ENCODE results near the gene WDR5. TPM values are rescaled to one million over a fixed set of nuclear protein-coding genes. Genes with fewer than 3 reads are reported as not detected.

WDR5 gene
- total RNA-seq, 1 donor from 2014 or later, result 42.5 TPM

GRCh38 chr9:134179595-134179917 lies 43.7 kb downstream of the WDR5 start:
- TF ChIP-seq CTCF (IDR thresholded peaks at IDR 0.05; ENCODE audit: unreplicated experiment), result no peak
- Mint-ChIP-seq H3K4me1 (peaks cover 3% of the 10 kb centered on the region), H3K9me3 (no peaks in the 10 kb centered on the region), H3K4me3 (no peak overlapping the region), H3K27me3 (ENCODE audit: low read depth) (peaks cover 37% of the 10 kb centered on the region), H3K27ac (no peak overlapping the region), H3K36me3 (no peaks in the 10 kb centered on the region)
- DNase-seq (ENCODE audit: low spot score in 2 of 2, unreplicated experiment in 2 of 2), result no peak

GRCh38 chr9:134179918-134180785 lies 44.3 kb downstream of the WDR5 start:
- no peak for DNase-seq (ENCODE audit: low spot score in 2 of 2, unreplicated experiment in 2 of 2)
- Mint-ChIP-seq H3K36me3 (no peaks in the 10 kb centered on the region), H3K27ac (no peak overlapping the region), H3K27me3 (ENCODE audit: low read depth) (peaks cover 34% of the 10 kb centered on the region), H3K4me3 (no peak overlapping the region), H3K4me1 (no peaks in the 10 kb centered on the region), H3K9me3 (no peaks in the 10 kb centered on the region)
- no peak for TF ChIP-seq CTCF (IDR thresholded peaks at IDR 0.05; ENCODE audit: unreplicated experiment)

GRCh38 chr9:134180786-134181647 lies 45.1 kb downstream of the WDR5 start:
- Mint-ChIP-seq H3K4me1 (no peaks in the 10 kb centered on the region), H3K27me3 (ENCODE audit: low read depth) (peaks cover 34% of the 10 kb centered on the region), H3K9me3 (no peaks in the 10 kb centered on the region), H3K36me3 (no peaks in the 10 kb centered on the region), H3K4me3 (no peak overlapping the region), H3K27ac (no peak overlapping the region)
- no peak for DNase-seq (ENCODE audit: low spot score in 2 of 2, unreplicated experiment in 2 of 2)
- no peak for TF ChIP-seq CTCF (IDR thresholded peaks at IDR 0.05; ENCODE audit: unreplicated experiment)

GRCh38 chr9:134181648-134182034 lies 45.8 kb downstream of the WDR5 start:
- no peak overlapping the region for H3K27ac Mint-ChIP-seq

GRCh38 chr9:134182554-134183085 lies 46.7 kb downstream of the WDR5 start:
- no peak for TF ChIP-seq CTCF (IDR thresholded peaks at IDR 0.05; ENCODE audit: unreplicated experiment)
- H3K36me3 Mint-ChIP-seq, result no peaks in the 10 kb centered on the region
- DNase-seq (ENCODE audit: low spot score in 2 of 2, unreplicated experiment in 2 of 2), result no peak
- no peak overlapping the region for H3K4me3 Mint-ChIP-seq
- H3K9me3 Mint-ChIP-seq, result no peaks in the 10 kb centered on the region
- peaks cover 25% of the 10 kb centered on the region for H3K27me3 Mint-ChIP-seq (ENCODE audit: low read depth)
- H3K4me1 Mint-ChIP-seq, result no peaks in the 10 kb centered on the region
- no peak overlapping the region for H3K27ac Mint-ChIP-seq

More at GRCh38 chr9:134181648-134182034, 45.8 kb downstream of the WDR5 start:
- H3K9me3 Mint-ChIP-seq, result no peaks in the 10 kb centered on the region
- H3K36me3 Mint-ChIP-seq, result no peaks in the 10 kb centered on the region
- no peak for DNase-seq (ENCODE audit: low spot score in 2 of 2, unreplicated experiment in 2 of 2)
- H3K4me1 Mint-ChIP-seq, result no peaks in the 10 kb centered on the region
- H3K27me3 Mint-ChIP-seq (ENCODE audit: low read depth), result peaks cover 28% of the 10 kb centered on the region
- no peak for TF ChIP-seq CTCF (IDR thresholded peaks at IDR 0.05; ENCODE audit: unreplicated experiment)
- H3K4me3 Mint-ChIP-seq, result no peak overlapping the region

Data from mesothelial cell of epicardium (in vitro differentiated cells).